Measurements from ENCODE around the gene UBL3.
A peak's percentile ranks its signal among the peaks of the same experiment; 100 is the strongest.

Gene UBL3

GRCh38 chr13:29805994-29806979 lies 44.1 kb downstream of the UBL3 start:
- no peak for DNase-seq

GRCh38 chr13:29803221-29803620 lies 47.2 kb downstream of the UBL3 start:
- DNase-seq = no peak

DNA sequence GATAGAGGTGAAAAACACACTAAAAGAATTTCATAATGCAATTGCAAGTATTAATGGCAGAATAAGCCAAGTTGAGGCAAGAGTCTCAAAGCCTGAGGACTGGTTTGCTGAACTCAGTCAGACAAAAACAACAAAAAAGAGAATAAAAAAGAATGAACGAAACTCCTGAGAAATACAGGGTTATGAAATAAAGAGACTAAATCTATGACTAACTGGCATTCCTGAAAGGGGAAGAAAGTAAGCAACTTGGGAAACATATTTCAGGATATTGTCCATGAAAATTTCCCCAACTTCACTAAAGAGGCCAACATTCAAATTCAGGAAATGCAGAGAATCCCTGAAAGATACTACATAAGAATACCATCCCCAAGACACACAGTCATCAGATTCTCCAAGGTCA lies 47.8 kb downstream of the UBL3 start:
- DNase-seq = no peak

DNA sequence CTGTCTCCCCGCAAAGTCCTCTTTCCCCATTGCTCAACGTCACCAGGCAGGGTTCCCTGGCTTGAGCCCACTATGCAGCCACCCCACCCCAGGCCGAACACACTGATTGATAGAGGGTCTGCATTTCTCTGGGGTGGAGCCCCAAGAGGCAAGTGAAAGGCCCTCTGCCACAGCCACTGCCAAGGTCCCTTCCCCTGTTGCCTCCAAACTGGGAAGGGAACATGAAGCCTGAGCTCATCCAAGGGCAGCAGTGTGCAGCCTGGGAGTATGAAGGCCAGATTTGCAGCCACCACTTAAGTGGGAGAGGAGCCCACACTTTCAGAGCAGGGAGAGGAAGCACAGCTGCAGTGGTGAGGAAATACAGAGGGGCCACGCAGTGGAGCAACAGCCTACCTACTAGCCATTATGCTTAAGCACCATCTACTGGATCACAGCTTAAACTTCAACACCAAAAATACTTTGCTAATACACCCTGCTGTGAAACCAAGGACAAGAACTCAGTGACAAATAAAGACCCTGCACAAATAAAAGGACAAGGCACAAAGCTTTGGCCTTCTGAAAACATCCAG lies 48.6 kb downstream of the UBL3 start:
- no peak for DNase-seq

GRCh38 chr13:29801102-29801501 lies 49.3 kb downstream of the UBL3 start:
- no peak for DNase-seq

DNA sequence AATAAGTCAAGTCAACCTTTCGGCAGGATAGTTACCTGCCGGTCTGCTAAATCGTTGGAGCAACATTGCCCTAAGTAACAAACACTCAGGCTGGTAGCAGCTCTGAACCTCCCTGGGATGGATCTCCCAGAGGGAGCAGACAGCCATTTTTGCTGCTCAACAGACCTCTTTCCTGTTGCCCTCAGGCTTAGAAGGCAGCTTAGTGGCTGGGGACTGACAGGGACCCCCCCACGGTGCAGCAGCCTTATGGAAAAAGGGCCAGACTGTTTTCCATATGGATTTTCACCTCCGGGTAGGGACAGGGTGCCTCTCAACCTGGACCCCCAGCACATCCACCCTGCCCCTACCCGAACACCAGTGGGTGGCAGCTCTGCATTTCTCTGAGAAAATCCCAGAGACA lies 49.7 kb downstream of the UBL3 start:
- no peak for DNase-seq

DNA sequence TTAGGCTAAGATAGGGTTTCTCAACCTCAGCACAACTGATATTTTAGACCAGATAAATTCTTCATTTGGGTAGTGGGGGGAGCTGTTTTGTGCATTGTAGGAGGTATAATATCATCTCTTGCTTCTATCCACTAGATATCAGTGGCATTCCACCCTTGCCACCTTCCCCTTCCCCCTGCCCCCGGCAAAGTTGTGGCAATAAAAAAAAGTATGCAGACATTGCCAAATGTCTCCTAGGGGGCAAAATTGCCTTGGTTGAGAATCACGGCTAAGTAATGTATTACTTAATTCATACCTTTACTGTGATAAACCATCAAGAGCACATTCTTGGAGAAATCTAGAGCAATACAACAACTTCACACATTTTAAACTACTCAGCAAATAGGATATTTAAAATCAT lies 51.4 kb downstream of the UBL3 start:
- no peak for DNase-seq

DNA sequence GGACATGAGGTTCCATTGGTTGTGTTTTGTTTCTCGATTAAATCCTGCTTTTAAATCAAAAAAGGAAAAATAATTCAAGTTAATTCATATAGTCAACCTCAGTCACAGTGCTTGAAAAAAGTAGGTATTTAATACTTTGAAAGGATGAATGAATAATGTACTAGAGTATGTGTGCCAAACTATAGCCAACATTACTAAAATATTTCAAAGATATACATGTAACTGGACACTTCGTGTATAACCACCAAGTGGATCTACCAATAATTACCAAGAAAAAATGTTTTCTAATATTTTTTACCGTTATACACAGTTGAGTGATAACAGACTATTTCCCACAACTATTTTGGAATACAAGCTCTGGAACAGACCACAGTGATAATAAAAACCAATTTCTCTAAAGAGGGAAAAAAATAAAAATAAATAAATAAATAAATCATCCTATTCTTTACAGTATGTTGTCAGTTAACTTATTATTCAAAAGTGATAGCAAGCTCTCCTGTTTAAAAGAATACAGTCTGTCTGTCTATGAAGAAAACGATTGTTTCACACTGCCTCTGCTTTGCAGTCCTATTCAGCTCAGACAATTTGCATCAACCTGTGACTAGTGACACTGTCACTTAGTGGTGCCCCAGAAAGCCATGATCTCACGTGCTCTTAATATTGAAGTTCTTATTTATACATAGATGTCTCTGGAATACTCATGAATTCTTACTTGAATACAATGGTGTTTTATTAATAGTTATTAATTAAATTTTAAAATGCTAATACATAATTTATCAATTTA lies 58.2 kb downstream of the UBL3 start:
- DNase-seq = no peak

GRCh38 chr13:29791508-29791907 lies 58.9 kb downstream of the UBL3 start:
- no peak for DNase-seq

DNA sequence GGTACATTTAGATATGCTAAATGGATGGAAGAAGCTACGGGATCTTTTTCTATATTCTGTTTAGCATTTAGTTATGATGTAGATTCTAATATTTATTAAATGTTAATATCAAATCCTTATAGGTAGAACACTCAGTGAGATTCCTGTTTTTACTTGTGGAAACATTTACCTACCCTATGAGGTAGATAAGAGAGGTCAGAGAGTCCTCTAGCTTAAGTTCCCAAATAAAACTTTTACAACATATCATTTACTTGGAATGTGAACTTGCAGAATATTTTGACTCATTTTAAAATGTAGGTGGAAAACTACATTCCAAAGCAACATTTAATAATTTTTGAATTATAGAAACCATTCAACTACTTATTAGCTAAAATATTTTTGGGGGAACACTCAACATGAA lies 63.7 kb downstream of the UBL3 start:
- no peak for DNase-seq

GRCh38 chr13:29785978-29786377 lies 64.4 kb downstream of the UBL3 start:
- no peak for DNase-seq

- DNase-seq = no peak
These were observed 67.6 kb downstream of the UBL3 start for GRCh38 chr13:29782798-29783197.

DNA sequence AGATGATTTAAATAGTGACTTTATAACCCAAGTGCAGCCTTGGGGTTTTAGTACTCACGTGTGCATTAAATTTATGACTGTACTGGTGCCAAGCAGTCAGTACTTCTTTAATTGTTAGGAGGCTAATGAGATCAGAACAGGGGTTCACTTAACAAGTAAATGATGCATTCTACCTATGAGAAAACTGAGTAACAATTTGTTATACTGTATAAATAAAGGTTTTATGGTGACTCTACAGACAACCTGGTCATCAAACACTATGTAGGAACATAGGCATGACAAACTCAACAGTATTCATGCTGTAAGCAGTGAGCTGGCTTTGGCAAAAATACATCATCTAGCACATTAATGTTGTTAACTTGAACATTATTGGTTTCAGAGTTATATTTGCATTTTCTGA lies 75.6 kb downstream of the UBL3 start:
- DNase-seq = no peak

GRCh38 chr13:29771247-29771646 lies 79.2 kb downstream of the UBL3 start:
- no peak for DNase-seq

GRCh38 chr13:29767006-29767405 lies 83.4 kb downstream of the UBL3 start:
- no peak for DNase-seq

- no peak for DNase-seq
These were observed 86.8 kb downstream of the UBL3 start for GRCh38 chr13:29763436-29764180.

- no peak for DNase-seq
These were observed 88.6 kb downstream of the UBL3 start for GRCh38 chr13:29761815-29762214.

DNA sequence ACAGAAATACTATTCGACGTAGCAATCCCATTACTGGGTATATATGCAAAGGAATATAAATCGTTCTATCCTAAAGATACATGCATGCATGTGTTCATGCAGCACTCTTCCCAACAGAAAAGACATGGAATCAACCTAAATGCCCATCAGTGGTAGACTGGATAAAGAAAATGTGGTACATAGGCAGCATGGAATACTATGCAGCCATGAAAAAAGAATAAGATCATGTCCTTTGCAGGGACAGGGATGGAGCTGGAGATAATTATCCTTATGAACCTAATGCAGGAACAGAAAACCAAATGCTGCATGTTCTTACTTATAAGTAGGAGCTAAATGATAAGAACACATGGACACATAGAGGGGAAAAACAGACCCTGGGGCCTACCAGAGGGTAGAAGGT lies 89.3 kb downstream of the UBL3 start:
- DNase-seq = no peak

DNA sequence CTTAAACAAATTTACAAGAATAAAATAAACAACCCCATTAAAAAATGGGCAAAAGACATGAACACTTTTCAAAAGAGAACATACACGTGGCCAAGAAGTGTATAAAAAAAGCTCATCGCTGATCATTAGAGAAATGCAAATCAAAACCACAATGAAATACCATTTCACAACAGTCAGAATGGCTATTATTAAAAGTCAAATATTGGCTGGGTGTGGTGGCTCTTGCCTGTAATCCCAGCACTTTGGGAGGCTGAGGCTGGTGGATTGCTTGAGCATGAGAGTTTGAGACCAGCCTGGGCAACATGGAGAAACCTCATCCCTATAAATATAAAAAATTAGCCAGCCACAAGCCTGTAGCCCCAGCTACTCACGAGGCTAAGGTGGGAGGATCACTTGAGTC lies 89.9 kb downstream of the UBL3 start:
- DNase-seq = no peak

DNA sequence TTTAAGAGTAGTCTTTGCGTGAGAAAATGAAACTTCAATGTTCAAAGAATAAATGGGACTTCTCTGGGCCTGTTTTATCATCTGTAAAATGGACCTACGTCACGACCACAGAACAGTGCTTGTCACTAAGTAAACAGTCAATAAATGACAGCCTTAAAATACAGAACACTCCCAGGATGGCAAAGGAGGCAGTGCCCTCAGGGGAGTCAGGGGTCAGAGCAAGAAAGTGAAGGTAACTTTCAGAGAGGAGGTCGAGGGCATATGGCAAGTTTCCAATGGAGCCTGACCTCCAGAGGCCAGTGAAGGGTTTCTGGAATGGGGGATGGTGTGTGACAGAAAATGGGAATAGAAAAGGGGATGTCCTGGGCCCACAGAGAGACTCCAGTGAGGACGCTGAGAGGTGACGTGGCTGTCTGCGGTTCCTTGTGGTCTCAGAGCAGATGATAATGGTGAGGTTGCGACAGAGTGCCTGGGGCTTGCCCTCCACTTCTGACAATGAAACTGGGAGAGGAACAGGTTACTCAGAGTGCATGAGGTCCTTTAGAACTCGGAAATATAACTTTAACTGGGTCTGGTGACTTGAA lies 91.8 kb downstream of the UBL3 start:
- peak; percentile 74 for DNase-seq

- no peak for DNase-seq
These were observed 93.9 kb downstream of the UBL3 start for GRCh38 chr13:29756506-29756905.

- DNase-seq = no peak
These were observed 96.0 kb downstream of the UBL3 start for GRCh38 chr13:29754473-29754806.
